ENCODE results near the gene EIF2AK2.

EIF2AK2 gene

GRCh38 chr2:37060446-37060845 lies 96.3 kb downstream of the EIF2AK2 start:
- TF ChIP-seq, protein P1, sequence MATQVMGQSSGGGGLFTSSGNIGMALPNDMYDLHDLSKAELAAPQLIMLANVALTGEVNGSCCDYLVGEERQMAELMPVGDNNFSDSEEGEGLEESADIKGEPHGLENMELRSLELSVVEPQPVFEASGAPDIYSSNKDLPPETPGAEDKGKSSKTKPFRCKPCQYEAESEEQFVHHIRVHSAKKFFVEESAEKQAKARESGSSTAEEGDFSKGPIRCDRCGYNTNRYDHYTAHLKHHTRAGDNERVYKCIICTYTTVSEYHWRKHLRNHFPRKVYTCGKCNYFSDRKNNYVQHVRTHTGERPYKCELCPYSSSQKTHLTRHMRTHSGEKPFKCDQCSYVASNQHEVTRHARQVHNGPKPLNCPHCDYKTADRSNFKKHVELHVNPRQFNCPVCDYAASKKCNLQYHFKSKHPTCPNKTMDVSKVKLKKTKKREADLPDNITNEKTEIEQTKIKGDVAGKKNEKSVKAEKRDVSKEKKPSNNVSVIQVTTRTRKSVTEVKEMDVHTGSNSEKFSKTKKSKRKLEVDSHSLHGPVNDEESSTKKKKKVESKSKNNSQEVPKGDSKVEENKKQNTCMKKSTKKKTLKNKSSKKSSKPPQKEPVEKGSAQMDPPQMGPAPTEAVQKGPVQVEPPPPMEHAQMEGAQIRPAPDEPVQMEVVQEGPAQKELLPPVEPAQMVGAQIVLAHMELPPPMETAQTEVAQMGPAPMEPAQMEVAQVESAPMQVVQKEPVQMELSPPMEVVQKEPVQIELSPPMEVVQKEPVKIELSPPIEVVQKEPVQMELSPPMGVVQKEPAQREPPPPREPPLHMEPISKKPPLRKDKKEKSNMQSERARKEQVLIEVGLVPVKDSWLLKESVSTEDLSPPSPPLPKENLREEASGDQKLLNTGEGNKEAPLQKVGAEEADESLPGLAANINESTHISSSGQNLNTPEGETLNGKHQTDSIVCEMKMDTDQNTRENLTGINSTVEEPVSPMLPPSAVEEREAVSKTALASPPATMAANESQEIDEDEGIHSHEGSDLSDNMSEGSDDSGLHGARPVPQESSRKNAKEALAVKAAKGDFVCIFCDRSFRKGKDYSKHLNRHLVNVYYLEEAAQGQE (IDR thresholded peaks at IDR 0.05; ENCODE audit: insufficient read depth in 1 of 2, low read depth in 2 of 2, low read length in 2 of 2): no peak
- no peak for TF ChIP-seq POLR2AphosphoS5 (IDR thresholded peaks at IDR 0.05; ENCODE audit: low read depth, low read length)
- no peak for TF ChIP-seq FOXP2 (optimal IDR thresholded peaks at IDR 0.05; ENCODE audit: borderline replicate concordance, extremely low read depth, extremely low read length, insufficient read depth)
- no peak for TF ChIP-seq TAF1 (IDR thresholded peaks at IDR 0.05; ENCODE audit: borderline replicate concordance, insufficient read depth, low read length)
- TF ChIP-seq SIN3A (IDR thresholded peaks at IDR 0.05; ENCODE audit: borderline replicate concordance, insufficient read depth, low read length): no peak

DNA sequence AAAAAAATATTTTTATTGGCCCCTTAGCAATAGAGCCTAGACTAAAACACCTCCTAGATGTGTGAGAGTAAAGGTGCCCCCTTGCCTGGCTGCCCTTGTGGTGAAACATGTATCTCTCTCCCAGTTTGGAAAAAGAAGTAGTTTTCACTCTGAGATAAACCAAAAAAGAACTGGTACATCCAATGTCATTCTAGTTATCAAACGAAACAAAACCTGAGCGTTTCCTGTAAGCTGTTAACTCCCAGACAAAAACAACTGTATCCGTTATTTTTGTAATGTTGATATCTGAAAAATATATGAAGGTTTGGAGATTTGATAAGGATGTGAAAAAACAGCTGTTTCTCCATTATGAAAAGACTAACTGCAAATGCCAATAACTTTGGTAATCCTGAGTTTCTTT lies 96.9 kb downstream of the EIF2AK2 start:
- TF ChIP-seq SIN3A (IDR thresholded peaks at IDR 0.05; ENCODE audit: borderline replicate concordance, insufficient read depth, low read length) (no peak), FOXP2 (optimal IDR thresholded peaks at IDR 0.05; ENCODE audit: borderline replicate concordance, extremely low read depth, extremely low read length, insufficient read depth) (no peak), POLR2AphosphoS5 (IDR thresholded peaks at IDR 0.05; ENCODE audit: low read depth, low read length) (no peak), TAF1 (IDR thresholded peaks at IDR 0.05; ENCODE audit: borderline replicate concordance, insufficient read depth, low read length) (no peak)
- TF ChIP-seq, protein P1 (IDR thresholded peaks at IDR 0.05; ENCODE audit: insufficient read depth in 1 of 2, low read depth in 2 of 2, low read length in 2 of 2): no peak

DNA sequence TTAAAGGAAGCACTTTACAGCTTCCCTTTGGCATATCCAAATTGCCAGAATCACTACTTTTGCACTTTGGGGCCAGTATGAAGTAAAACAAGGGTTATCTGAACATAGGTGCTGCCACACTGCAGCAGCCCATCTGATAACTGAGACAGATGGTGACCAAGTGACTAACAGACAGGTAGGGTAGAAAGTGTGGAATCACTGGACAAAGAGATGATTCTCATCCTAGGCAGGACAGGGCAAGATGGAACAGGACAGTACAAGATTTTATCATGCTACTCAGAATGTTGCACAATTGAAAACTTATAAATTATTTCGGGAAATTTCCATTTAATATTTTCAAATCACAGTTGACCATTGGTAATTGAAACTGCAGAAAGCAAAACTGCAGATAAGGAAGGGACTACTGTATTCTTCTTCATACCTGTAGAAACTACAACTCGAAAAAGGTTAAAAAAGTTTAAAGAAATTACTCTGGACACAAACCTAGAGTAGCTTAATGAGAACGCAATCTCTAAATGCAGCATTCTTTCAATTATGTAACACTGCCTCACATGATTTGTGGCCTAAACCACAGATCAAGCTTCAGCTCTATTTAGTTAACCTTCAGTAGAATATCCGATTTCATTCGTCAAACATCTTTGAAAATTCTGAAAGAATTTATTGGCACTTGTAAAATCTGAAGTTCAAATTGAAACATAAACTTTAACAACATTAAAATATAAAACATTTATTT lies 104.0 kb downstream of the EIF2AK2 start:
- no peak for TF ChIP-seq POLR2AphosphoS5 (IDR thresholded peaks at IDR 0.05; ENCODE audit: low read depth, low read length)
- no peak for TF ChIP-seq TAF1 (IDR thresholded peaks at IDR 0.05; ENCODE audit: borderline replicate concordance, insufficient read depth, low read length)
- TF ChIP-seq FOXP2 (optimal IDR thresholded peaks at IDR 0.05; ENCODE audit: borderline replicate concordance, extremely low read depth, extremely low read length, insufficient read depth): no peak
- TF ChIP-seq, protein P1 (IDR thresholded peaks at IDR 0.05; ENCODE audit: insufficient read depth in 1 of 2, low read depth in 2 of 2, low read length in 2 of 2): no peak
- no peak for TF ChIP-seq SIN3A (IDR thresholded peaks at IDR 0.05; ENCODE audit: borderline replicate concordance, insufficient read depth, low read length)

All from PFSK-1 (cell line).